ENCODE results near the gene TGFB1. TPM values are rescaled to one million over a fixed set of nuclear protein-coding genes. Genes with fewer than 3 reads are reported as not detected.

Gene TGFB1
- total and polyA plus RNA-seq, 4 donors: 0.83 to 10.6 (median 6.9) TPM

- H3K27me3 ChIP-seq (ENCODE audit: control insufficient read depth in 4 of 4, insufficient read depth in 4 of 4, low read length in 3 of 4): no peaks in the 10 kb centered on the region
- H3K27ac ChIP-seq (ENCODE audit: low read depth in 1 of 2, low read length in 2 of 2): peak overlapping the region; percentile 95 to 99
- H3K4me1 ChIP-seq (ENCODE audit: control insufficient read depth in 4 of 4, insufficient read depth in 4 of 4, low read length in 3 of 4): peaks cover 0 to 14% (median 9%) of the 10 kb centered on the region in 4 donors
- H3K36me3 ChIP-seq (ENCODE audit: control insufficient read depth in 4 of 4, insufficient read depth in 3 of 4, low read depth in 1 of 4, low read length in 3 of 4): no peaks in the 10 kb centered on the region
- WGBS: 76% methylated on average over 14 of the region's 14 CpGs
- DNase-seq (ENCODE audit: low spot score): no peak
- TF ChIP-seq EGR1 (IDR thresholded peaks at IDR 0.05; ENCODE audit: low read depth in 2 of 2) (peak in 1 of 2 donors; percentile 3), YY1 (IDR thresholded peaks at IDR 0.05) (peak; percentile 96), JUND (IDR thresholded peaks at IDR 0.05) (no peak), HNF4G (IDR thresholded peaks at IDR 0.05) (no peak), NR2F2 (IDR thresholded peaks at IDR 0.05) (peak; percentile 5), ZBTB33 (IDR thresholded peaks at IDR 0.05) (no peak), FOXA1 (IDR thresholded peaks at IDR 0.05) (no peak), RXRA (IDR thresholded peaks at IDR 0.05) (no peak), GABPA (IDR thresholded peaks at IDR 0.05 in 1 of 2, conservative IDR thresholded peaks at IDR 0.05 in 1 of 2) (peak in 1 of 2 donors; percentile 3), SP1 (IDR thresholded peaks at IDR 0.05) (no peak)
- H3K4me3 ChIP-seq (ENCODE audit: low read depth in 1 of 3, low read length in 3 of 3): peak overlapping the region; percentile 75 to 96 (median 78)
- H3K9me3 ChIP-seq (ENCODE audit: control insufficient read depth in 4 of 4, low read length in 3 of 4): no peaks in the 10 kb centered on the region
- H3K9ac ChIP-seq (ENCODE audit: low read depth in 1 of 2, low read length in 2 of 2): peak overlapping the region in 1 of 2 donors; percentile 73
These were observed 11.0 kb upstream of the TGFB1 start for GRCh38 chr19:41364524-41365391.

GRCh38 chr19:41363753-41364523 lies 10.2 kb upstream of the TGFB1 start, which contains the start of gene B9D2:
Gene B9D2 (minus strand): TSS chr19:41364149. CDS start chr19:41363519, 630 bp downstream.
- peak within 1 kb of the TSS; percentile 75 to 96 (median 78) for H3K4me3 ChIP-seq (ENCODE audit: low read depth in 1 of 3, low read length in 3 of 3)
- DNase-seq (ENCODE audit: low spot score): peak; percentile 97
- WGBS: under 1% methylated on average over 56 of the region's 56 CpGs
- H3K4me1 ChIP-seq (ENCODE audit: control insufficient read depth in 4 of 4, insufficient read depth in 4 of 4, low read length in 3 of 4): peaks cover 0 to 14% (median 9%) of the 10 kb centered on the region in 4 donors
- no peak for TF ChIP-seq CTCF (IDR thresholded peaks at IDR 0.05; ENCODE audit: low read depth, low read length, missing input control)
- TF ChIP-seq HNF4G (IDR thresholded peaks at IDR 0.05): no peak
- peak; percentile 78 for TF ChIP-seq SP1 (IDR thresholded peaks at IDR 0.05)
- TF ChIP-seq EGR1 (IDR thresholded peaks at IDR 0.05; ENCODE audit: low read depth in 2 of 2): peak in 1 of 2 donors; percentile 26
- no peak for TF ChIP-seq FOXA2 (IDR thresholded peaks at IDR 0.05)
- TF ChIP-seq NR2F2 (IDR thresholded peaks at IDR 0.05): peak; percentile 25
- TF ChIP-seq REST (IDR thresholded peaks at IDR 0.05): no peak
- TF ChIP-seq RAD21 (IDR thresholded peaks at IDR 0.05): peak in 1 of 2 donors; percentile 7
- TF ChIP-seq RXRA (IDR thresholded peaks at IDR 0.05): peak; percentile 4 to 47
- peak in 1 of 2 donors; percentile 12 for TF ChIP-seq GABPA (IDR thresholded peaks at IDR 0.05 in 1 of 2, conservative IDR thresholded peaks at IDR 0.05 in 1 of 2)
- no peak for TF ChIP-seq FOXA1 (IDR thresholded peaks at IDR 0.05)
- TF ChIP-seq ZBTB33 (IDR thresholded peaks at IDR 0.05): peak; percentile 2
- peak in 1 of 2 donors; percentile 47 for TF ChIP-seq JUND (IDR thresholded peaks at IDR 0.05)
- no peak for TF ChIP-seq ATF3 (IDR thresholded peaks at IDR 0.05)
- TF ChIP-seq YY1 (IDR thresholded peaks at IDR 0.05): peak; percentile 100
- H3K9ac ChIP-seq (ENCODE audit: low read depth in 1 of 2, low read length in 2 of 2): peak within 1 kb of the TSS; percentile 77 to 89
- H3K36me3 ChIP-seq (ENCODE audit: control insufficient read depth in 4 of 4, insufficient read depth in 3 of 4, low read depth in 1 of 4, low read length in 3 of 4): no peaks in the 10 kb centered on the region
- H3K27me3 ChIP-seq (ENCODE audit: control insufficient read depth in 4 of 4, insufficient read depth in 4 of 4, low read length in 3 of 4): no peaks in the 10 kb centered on the region
- H3K9me3 ChIP-seq (ENCODE audit: control insufficient read depth in 4 of 4, low read length in 3 of 4): no peaks in the 10 kb centered on the region
- H3K27ac ChIP-seq (ENCODE audit: low read depth in 1 of 2, low read length in 2 of 2): peak within 1 kb of the TSS; percentile 95 to 99
